Kidney tubule cell (primary cell): ENCODE results near the gene FBRS.
A peak's percentile ranks its signal among the peaks of the same experiment; 100 is the strongest.
"Not testable (repeated sequence)": the region's sequence is repeated elsewhere in the genome, so short reads cannot be mapped to it uniquely, and the experiment has no call there.

Source experiments
- DNase-seq: peaks from one replicate; pipeline ENCODE4 v3.0.0-alpha.2; 2018; ENCODE audit warnings: low spot score

Gene FBRS

DNA sequence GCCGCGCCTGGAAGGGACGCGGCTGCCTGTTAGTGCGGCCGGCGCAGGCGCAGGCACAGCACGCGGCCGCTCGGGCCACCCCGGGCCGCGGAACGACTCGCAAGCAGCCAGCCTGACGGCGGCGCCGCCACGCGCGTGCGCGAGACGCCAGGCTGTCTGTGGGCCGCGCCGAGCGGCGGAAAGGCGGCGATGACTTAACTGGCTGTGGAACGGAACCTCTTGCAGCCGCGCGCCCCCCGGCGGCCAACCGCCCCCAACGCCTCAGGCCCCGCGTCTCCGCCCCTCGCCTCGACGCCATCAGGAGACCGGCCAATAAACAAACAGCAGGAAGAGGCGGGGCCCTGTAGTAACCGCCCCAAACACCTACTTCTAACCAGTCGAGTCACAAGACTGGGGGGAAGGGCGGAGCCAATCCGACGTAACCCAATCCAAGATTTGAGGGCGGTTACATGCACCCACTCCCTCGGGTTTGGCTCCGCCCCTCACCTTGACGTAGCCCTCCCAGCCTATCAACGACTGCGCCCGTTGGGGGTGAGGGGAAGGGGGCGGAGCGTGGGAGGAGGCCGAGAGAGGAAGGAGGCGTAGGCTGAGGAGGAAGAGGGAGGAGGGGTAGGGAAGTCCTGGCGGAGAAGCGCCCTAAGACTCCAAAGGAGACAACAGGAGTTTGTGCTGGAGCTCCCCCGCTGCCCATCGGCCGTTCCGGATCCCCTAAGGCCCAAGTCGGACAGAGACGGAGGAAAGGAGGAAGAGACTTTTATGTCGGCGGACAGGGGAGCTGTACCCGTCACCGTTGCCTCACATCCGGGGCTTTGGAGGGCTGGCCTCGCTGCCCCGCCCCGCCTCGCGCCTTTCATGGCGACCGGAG lies at the start of gene FBRS:
Gene FBRS (plus strand): TSS at position 566 of the 865 bp plus-strand sequence. CDS start 1,088 bp downstream, outside the sequence.
- DNase-seq = peak; percentile 100

DNA sequence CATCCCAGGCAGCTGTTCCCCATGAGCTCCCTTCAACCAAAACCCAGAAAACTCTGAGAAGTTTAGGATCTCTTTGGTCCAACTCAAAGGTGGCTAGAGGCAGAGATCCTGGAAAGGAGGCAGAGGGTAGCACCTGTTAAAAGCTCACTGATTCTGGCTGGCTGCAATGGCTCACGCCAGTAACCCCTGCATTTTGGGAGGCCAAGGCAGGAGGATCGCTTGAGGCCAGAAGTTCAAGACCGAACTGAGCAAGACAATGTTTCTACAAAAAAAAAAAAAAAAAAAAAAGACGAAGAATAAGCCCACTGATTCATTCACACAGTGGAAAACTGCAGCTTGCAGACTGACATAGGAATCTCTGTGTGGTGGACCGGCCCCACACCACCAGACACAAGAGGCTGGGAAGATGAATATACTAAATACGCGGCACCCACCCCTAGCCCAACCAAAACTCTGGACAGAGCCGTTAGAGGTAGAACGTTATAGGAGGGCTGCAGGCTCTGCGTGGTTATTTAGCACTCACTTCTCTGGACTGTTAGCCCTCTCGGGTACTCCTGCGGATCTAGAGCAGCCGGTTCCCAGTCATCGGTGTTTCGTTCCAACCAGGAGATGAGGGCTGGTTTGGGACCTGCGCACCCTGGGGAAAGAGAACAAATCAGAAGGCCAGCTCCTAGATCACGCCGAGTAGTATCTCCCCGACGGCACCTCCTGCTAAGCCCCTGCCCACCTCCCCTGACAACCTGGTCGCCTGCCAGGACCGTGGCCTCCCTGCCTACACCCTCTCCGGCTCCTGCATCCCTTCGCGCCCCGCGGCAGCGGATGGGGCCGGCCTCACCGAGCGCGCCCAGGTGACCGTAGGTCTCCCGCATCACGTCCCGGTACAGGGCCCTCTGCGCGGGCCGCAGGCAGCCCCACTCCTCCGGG lies 49.0 kb upstream of the FBRS start:
- peak; percentile 54 for DNase-seq

DNA sequence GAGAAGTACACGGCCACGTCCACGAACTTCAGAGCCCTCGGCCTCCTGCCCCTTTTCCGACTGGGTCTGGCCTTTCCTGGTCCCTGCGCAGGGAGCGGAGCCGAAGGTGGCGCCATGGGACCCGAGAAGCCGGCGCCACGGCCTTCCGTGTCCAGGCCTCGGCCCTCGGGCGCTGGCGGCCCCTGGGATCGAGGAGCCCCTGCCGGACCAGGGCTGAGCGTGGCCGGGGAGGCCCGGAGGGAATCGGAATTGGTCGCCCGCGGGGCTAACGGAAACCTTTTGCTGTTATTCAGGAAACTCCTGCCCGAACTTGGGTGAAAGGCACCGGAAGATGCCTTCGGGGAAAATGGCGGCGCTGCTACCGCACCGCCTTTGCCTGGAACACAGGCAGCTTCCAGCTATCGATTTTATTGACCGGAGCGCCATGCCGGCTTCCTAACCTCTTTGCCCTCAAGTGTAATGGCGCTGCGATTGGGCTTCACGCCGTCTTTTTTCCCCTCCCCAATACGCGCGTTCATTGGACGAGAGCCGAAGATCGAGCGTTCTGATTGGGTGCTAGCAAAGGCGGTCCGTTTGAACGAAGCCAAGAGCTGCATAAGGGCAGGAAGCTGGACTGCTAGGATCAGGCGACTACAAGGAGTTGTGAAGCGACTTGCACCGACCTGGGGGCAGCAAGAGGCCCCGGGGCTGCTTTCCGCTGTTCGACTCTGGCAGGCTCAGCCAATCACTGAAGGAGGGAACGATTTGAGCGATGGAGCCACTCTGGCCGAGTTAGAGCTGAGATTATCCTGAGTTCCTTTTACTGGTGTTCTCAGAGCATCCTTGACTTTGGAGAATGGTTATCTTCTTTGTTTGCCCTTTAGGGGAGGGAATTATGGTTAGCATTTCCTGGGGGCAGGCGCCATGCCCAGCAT lies 48.0 kb upstream of the FBRS start, which contains the start of gene ZNF689:
Gene ZNF689 (minus strand): TSS at position 464 of the 914 bp plus-strand sequence. CDS start 348 bp downstream, at position 116.
- peak; percentile 97 for DNase-seq

GRCh38 chr16:30615358-30616091 lies 42.7 kb upstream of the FBRS start:
- DNase-seq = no peak

DNA sequence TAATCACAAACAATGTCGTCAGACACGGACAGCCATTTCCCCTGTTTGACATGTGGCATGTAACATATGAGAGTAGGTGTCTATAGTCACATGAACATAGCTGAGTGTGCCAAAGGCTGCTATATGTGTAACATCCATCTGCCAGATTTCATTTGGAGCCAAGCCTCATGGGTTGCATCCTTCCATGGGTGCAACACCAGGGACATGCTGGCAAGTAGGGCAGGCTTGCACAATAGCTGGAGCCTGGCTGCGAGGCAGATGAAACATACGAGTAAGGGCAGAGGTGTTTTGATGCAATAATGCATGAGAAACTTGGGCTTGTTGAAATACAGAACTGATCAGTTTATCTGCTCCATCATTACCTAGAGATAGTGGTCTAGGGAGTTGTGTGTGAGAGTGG lies 39.0 kb upstream of the FBRS start:
- peak; percentile 27 for DNase-seq

DNA sequence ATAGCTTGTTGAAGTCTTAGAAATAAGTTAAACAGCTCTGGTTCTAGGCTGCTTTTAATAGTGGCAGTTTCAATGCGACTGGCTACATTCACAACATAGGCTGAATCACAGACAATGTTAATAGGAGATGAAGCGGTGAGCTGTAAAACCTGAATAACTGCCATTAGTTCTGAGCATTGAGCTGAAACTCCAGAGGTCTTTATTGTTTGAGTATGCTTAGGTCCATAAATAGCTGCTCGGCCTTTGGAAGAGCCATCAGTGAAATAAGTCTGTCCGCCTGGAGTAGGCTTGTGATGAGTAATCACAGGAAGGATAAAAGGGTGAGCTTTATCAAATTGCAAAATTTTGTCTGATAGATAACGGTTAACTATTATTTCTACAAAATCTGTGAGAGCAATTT lies 38.6 kb upstream of the FBRS start:
- peak; percentile 80 for DNase-seq

GRCh38 chr16:30620169-30620568 lies 38.1 kb upstream of the FBRS start:
- no peak for DNase-seq

DNA sequence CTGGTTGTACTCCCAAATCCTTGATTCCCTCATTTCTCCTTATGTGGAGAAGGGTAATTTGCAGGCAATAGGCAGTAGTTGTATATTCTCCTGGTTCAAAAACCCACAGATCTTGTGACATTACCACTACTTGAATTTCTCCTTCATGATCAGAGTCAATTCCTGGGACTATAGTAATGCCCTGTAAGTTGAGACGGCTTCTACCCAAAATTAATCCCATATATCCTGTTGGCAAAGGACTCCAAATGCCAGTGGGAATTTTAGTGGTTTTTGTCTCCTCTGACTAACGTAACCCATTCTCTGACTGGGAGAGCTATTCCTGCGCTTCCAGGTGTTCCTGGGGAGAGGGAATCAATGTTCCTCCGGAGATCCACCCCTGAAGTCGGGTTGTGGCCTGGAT lies 36.5 kb upstream of the FBRS start:
- no peak for DNase-seq

- DNase-seq = no peak
Observed at GRCh38 chr16:30622455-30623032, 35.7 kb upstream of the FBRS start.

DNA sequence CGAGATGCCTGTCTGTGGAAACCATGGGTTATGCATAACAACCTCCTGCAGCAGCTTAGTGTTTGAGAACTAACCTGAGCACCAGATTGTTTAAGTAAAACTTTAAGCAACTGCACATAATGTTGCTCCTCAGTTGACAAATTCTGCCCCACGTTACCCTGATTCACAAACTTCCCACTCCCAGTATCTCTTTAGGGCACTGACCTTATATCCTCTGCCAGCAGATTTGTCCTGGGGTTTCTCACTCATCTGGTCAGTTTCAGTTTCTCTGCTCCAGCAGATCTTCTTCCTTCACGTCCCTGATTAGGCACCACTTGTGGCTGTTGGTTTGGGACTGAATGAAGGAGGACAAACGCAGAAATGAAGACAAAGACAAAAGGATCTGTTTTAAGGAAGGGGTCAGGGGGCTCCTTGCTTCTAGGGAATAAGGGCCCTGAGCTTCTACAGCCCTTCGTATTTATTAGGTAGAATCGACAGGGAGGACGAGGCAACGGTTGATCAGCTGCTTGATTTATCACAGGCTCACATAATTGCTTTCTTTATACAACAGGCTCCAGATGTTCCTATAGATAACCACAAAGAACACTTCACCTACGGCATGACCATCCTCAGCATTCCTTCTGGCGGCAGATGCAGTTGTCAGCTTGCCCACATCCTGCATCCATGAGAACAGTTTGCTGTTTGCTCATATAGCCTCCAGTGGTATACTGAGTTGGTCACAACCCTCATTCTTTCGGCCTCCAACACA lies 34.5 kb upstream of the FBRS start:
- no peak for DNase-seq

GRCh38 chr16:30626236-30626635 lies 32.0 kb upstream of the FBRS start:
- DNase-seq = no peak

- DNase-seq = peak; percentile 76
Observed at GRCh38 chr16:30628628-30629540, 29.3 kb upstream of the FBRS start.

DNA sequence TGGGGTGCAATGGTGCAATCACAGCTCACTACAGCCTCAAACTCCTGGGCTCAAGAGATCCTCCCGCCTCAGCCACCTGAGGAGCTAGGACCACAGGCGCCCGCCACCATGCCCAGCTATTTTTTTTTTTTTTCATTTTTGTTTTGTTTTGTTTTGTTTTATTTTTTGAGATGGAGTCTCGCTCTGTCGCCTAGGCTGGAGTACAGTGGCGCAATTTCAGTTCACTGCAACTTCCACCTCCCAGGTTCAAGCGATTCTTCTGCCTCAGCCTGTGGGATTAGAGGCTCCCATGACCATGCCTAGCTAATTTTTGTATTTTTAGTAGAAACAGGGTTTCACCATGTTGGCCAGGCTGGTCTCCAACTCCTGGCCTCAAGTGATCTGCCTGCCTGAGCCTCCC lies 25.8 kb upstream of the FBRS start:
- DNase-seq = not testable (repeated sequence)

DNA sequence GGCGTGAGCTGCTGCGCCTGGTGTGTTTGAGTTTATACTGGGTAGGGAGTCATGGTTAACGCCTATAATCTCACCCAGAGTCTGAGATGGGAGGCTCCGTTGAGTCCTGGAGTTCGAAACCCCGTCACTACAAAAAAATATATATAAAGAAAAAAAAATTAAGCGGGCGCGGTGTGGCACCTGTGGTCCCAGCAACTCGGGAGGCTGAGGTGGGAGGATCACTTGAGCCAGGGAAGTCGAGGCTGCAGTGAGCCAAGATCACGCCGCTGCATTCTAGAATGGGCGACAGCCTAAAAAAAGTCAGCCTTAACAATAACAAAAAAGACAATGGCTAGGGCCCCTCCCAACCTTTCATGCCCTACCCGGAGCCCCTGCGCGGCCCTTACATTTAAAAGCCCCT lies 24.7 kb upstream of the FBRS start:
- no peak for DNase-seq

DNA sequence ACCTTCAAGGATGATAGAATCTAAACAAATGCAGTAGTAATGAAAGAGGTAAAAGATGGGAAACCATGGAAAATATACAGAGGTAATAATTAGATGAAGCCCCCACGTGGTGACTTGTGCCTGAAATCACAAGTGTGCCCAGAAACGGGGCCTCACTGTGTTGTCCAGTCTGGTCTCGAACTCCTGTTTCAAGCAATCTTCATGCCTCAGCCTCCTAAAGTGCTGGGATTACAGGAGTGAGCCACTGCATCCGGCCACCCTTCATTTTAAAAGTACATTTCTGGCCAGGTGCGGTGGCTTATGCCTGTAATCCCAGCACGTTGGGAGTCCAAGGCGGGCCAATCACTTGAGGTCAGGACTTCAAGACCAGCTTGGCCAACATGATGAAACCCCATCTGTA lies 21.6 kb upstream of the FBRS start:
- DNase-seq = no peak

DNA sequence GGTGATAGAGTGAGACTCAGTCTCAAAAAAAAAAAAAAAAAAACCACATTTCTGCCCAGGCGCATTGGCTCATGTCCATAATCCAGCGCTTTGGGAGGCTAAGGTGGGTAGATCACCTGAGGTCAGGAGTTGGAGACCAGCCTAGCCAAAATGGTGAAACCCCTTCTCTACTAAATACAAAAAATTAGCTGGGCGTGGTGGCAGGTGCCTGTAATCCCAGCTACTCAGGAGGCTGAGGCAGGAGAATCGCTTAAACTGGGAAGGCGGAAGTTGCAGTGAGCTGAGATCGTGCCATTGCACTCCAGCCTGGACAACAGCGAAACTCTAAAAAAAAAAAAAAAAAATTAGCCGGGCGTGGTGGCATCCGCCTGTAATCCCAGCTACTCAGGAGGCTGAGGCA lies 21.1 kb upstream of the FBRS start:
- not testable (repeated sequence) for DNase-seq

- DNase-seq = peak; percentile 70
Observed at GRCh38 chr16:30637944-30638343, 20.3 kb upstream of the FBRS start.

- no peak for DNase-seq
Observed at GRCh38 chr16:30641378-30641982, 16.8 kb upstream of the FBRS start.
